ENCODE results near the gene PLGRKT. TPM values are rescaled to one million over a fixed set of nuclear protein-coding genes. Genes with fewer than 3 reads are reported as not detected.
"Not testable (repeated sequence)": the region's sequence is repeated elsewhere in the genome, so short reads cannot be mapped to it uniquely, and the experiment has no call there.

PLGRKT gene
- total and polyA plus RNA-seq, 4 donors = 4.1 to 11.3 (median 7.2) TPM

GRCh38 chr9:5435912-5436311 is 1.8 kb downstream of the PLGRKT start:
- Histone ChIP-seq H3K27me3 (ENCODE audit: control insufficient read depth in 4 of 4, insufficient read depth in 4 of 4, low read length in 3 of 4) (no peaks in the 10 kb centered on the region), H3K9me3 (ENCODE audit: control insufficient read depth in 4 of 4, low read length in 3 of 4) (no peaks in the 10 kb centered on the region), H3K4me1 (ENCODE audit: control insufficient read depth in 4 of 4, insufficient read depth in 4 of 4, low read length in 3 of 4) (peaks cover 4 to 16% (median 9%) of the 10 kb centered on the region in 4 donors), H3K4me3 (ENCODE audit: low read depth in 1 of 3, low read length in 3 of 3) (no peak overlapping the region), H3K36me3 (ENCODE audit: control insufficient read depth in 4 of 4, insufficient read depth in 3 of 4, low read depth in 1 of 4, low read length in 3 of 4) (peaks cover 2 to 5% (median 3%) of the 10 kb centered on the region in 4 donors), H3K27ac (ENCODE audit: low read depth in 1 of 2, low read length in 2 of 2) (no peak overlapping the region), H3K9ac (ENCODE audit: low read depth in 1 of 2, low read length in 2 of 2) (no peak overlapping the region)
- TF ChIP-seq HNF4A (conservative IDR thresholded peaks at IDR 0.05) (no peak), ATF3 (IDR thresholded peaks at IDR 0.05) (no peak), RAD21 (IDR thresholded peaks at IDR 0.05) (no peak), HNF4G (IDR thresholded peaks at IDR 0.05) (no peak)
- no peak for DNase-seq (ENCODE audit: low spot score)
- WGBS = 92% methylated on average over 3 of the region's 3 CpGs

DNA sequence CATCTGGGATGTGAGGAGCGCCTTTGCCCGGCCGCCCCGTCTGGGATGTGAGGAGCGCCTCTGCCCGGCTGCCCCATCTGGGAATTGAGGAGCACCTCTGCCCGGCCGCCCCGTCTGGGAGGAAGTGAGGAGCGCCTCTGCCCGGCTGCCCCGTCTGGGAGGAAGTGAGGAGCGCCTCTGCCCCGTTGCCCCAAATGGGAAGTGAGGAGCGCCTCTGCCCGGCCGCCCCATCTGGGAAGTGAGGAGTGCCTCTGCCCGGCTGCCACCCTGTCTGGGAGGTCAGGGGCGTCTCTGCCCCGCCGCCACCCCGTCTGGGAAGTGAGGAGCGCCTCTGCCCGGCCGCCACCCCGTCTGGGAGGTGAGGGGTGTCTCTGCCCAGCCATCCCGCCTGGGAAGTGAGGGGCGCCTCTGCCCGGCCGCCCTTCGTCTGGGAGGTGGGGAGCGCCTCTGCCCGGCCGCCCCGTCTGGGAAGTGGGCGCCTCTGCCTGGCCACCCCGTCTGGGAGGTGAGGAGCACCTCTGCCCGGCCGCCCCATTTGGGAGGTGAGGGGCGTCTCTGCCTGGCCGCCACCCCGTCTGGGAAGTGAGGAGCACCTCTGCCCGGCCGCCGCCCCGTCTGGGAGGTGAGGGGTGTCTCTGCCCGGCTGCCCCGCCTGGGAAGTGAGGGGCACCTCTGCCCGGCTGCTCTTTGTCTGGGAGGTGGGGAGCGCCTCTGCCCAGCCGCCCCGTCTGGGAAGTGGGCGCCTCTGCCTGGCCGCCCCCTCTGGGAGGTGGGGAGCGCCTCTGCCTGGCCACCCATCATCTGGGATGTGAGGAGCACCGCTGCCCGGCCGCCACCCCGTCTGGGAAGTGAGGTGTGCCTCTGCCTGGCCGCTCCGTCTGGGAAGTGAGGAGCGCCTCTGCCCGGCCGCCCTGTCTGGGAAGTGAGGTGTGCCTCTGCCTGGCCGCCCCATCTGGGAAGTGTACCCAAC is 3.6 kb downstream of the PLGRKT start:
- 97% methylated on average over 65 of the region's 65 CpGs for WGBS
- not testable (repeated sequence) for H3K4me3 ChIP-seq (ENCODE audit: low read depth in 1 of 3, low read length in 3 of 3); H3K27me3 ChIP-seq (ENCODE audit: control insufficient read depth in 4 of 4, insufficient read depth in 4 of 4, low read length in 3 of 4); H3K9ac ChIP-seq (ENCODE audit: low read depth in 1 of 2, low read length in 2 of 2); H3K36me3 ChIP-seq (ENCODE audit: control insufficient read depth in 4 of 4, insufficient read depth in 3 of 4, low read depth in 1 of 4, low read length in 3 of 4); H3K9me3 ChIP-seq (ENCODE audit: control insufficient read depth in 4 of 4, low read length in 3 of 4); DNase-seq (ENCODE audit: low spot score); H3K27ac ChIP-seq (ENCODE audit: low read depth in 1 of 2, low read length in 2 of 2)
- peaks cover 4 to 16% (median 9%) of the 10 kb centered on the region in 4 donors for H3K4me1 ChIP-seq (ENCODE audit: control insufficient read depth in 4 of 4, insufficient read depth in 4 of 4, low read length in 3 of 4)

GRCh38 chr9:5433328-5433727 is 4.4 kb downstream of the PLGRKT start:
- peaks cover 3 to 14% (median 7%) of the 10 kb centered on the region in 4 donors for H3K4me1 ChIP-seq (ENCODE audit: control insufficient read depth in 4 of 4, insufficient read depth in 4 of 4, low read length in 3 of 4)
- DNase-seq (ENCODE audit: low spot score); H3K9ac ChIP-seq (ENCODE audit: low read depth in 1 of 2, low read length in 2 of 2); H3K27me3 ChIP-seq (ENCODE audit: control insufficient read depth in 4 of 4, insufficient read depth in 4 of 4, low read length in 3 of 4); H3K27ac ChIP-seq (ENCODE audit: low read depth in 1 of 2, low read length in 2 of 2); H3K9me3 ChIP-seq (ENCODE audit: control insufficient read depth in 4 of 4, low read length in 3 of 4); H3K36me3 ChIP-seq (ENCODE audit: control insufficient read depth in 4 of 4, insufficient read depth in 3 of 4, low read depth in 1 of 4, low read length in 3 of 4); H3K4me3 ChIP-seq (ENCODE audit: low read depth in 1 of 3, low read length in 3 of 3): not testable (repeated sequence)
- 94% methylated on average over 26 of the region's 26 CpGs for WGBS

GRCh38 chr9:5432890-5433289 is 4.8 kb downstream of the PLGRKT start:
- H3K27me3 ChIP-seq (ENCODE audit: control insufficient read depth in 4 of 4, insufficient read depth in 4 of 4, low read length in 3 of 4); H3K4me3 ChIP-seq (ENCODE audit: low read depth in 1 of 3, low read length in 3 of 3); DNase-seq (ENCODE audit: low spot score); H3K27ac ChIP-seq (ENCODE audit: low read depth in 1 of 2, low read length in 2 of 2); H3K36me3 ChIP-seq (ENCODE audit: control insufficient read depth in 4 of 4, insufficient read depth in 3 of 4, low read depth in 1 of 4, low read length in 3 of 4); H3K9me3 ChIP-seq (ENCODE audit: control insufficient read depth in 4 of 4, low read length in 3 of 4); H3K9ac ChIP-seq (ENCODE audit: low read depth in 1 of 2, low read length in 2 of 2); H3K4me1 ChIP-seq (ENCODE audit: control insufficient read depth in 4 of 4, insufficient read depth in 4 of 4, low read length in 3 of 4): not testable (repeated sequence)
- WGBS = 99% methylated on average over 24 of the region's 24 CpGs

- Histone ChIP-seq H3K9ac (ENCODE audit: low read depth in 1 of 2, low read length in 2 of 2) (no peak overlapping the region), H3K27me3 (ENCODE audit: control insufficient read depth in 4 of 4, insufficient read depth in 4 of 4, low read length in 3 of 4) (no peaks in the 10 kb centered on the region), H3K9me3 (ENCODE audit: control insufficient read depth in 4 of 4, low read length in 3 of 4) (no peaks in the 10 kb centered on the region), H3K4me3 (ENCODE audit: low read depth in 1 of 3, low read length in 3 of 3) (no peak overlapping the region), H3K4me1 (ENCODE audit: control insufficient read depth in 4 of 4, insufficient read depth in 4 of 4, low read length in 3 of 4) (no peaks in the 10 kb centered on the region), H3K27ac (ENCODE audit: low read depth in 1 of 2, low read length in 2 of 2) (no peak overlapping the region), H3K36me3 (ENCODE audit: control insufficient read depth in 4 of 4, insufficient read depth in 3 of 4, low read depth in 1 of 4, low read length in 3 of 4) (peaks cover 2 to 7% (median 3%) of the 10 kb centered on the region in 4 donors)
- TF ChIP-seq SP1 (IDR thresholded peaks at IDR 0.05) (no peak), FOXA1 (IDR thresholded peaks at IDR 0.05) (no peak)
- no peak for DNase-seq (ENCODE audit: low spot score)
- WGBS = 70% methylated on average over 3 of the region's 3 CpGs
These were observed 6.8 kb downstream of the PLGRKT start for GRCh38 chr9:5430912-5431311.
